Pons (tissue), 1 donor: ENCODE measurements around the gene GALNT9.
A peak's percentile ranks its signal among the peaks of the same experiment; 100 is the strongest.
"Not testable (repeated sequence)": the region's sequence is repeated elsewhere in the genome, so short reads cannot be mapped to it uniquely, and the experiment has no call there.

Experiments
- DNase-seq: peaks from one replicate; pipeline ENCODE4 v3.0.0-alpha.2; 2016; ENCODE audit warnings: low spot score

GALNT9 gene

GRCh38 chr12:132230381-132230780, 99.0 kb downstream of the GALNT9 start:
- DNase-seq = no peak

GRCh38 chr12:132229926-132230325, 99.5 kb downstream of the GALNT9 start:
- DNase-seq = no peak

GRCh38 chr12:132229193-132229760, 100.1 kb downstream of the GALNT9 start:
- no peak for DNase-seq

- no peak for DNase-seq
Measured at GRCh38 chr12:132228476-132229192, 100.8 kb downstream of the GALNT9 start.

- DNase-seq = no peak
Measured at GRCh38 chr12:132227782-132228475, 101.5 kb downstream of the GALNT9 start.

GRCh38 chr12:132227118-132227517, 102.3 kb downstream of the GALNT9 start:
- no peak for DNase-seq

GRCh38 chr12:132226604-132227003, 102.8 kb downstream of the GALNT9 start:
- DNase-seq = no peak

- no peak for DNase-seq
Measured at GRCh38 chr12:132225214-132225613, 104.2 kb downstream of the GALNT9 start.

GRCh38 chr12:132224484-132224883, 104.9 kb downstream of the GALNT9 start:
- DNase-seq = no peak

GRCh38 chr12:132222808-132223173, 106.6 kb downstream of the GALNT9 start:
- no peak for DNase-seq

- no peak for DNase-seq
Measured at GRCh38 chr12:132222096-132222807, 107.1 kb downstream of the GALNT9 start.

- DNase-seq = not testable (repeated sequence)
Measured at GRCh38 chr12:132219761-132220160, 109.6 kb downstream of the GALNT9 start.

- no peak for DNase-seq
Measured at GRCh38 chr12:132219323-132219722, 110.1 kb downstream of the GALNT9 start.

GRCh38 chr12:132218915-132219314, 110.5 kb downstream of the GALNT9 start:
- DNase-seq = no peak

- no peak for DNase-seq
Measured at GRCh38 chr12:132218527-132218875, 110.9 kb downstream of the GALNT9 start.

- DNase-seq = no peak
Measured at GRCh38 chr12:132217800-132218526, 111.4 kb downstream of the GALNT9 start.

GRCh38 chr12:132217371-132217770, 112.0 kb downstream of the GALNT9 start:
- DNase-seq = no peak

GRCh38 chr12:132216354-132216987, 112.9 kb downstream of the GALNT9 start:
- peak; percentile 26 for DNase-seq

- DNase-seq = no peak
Measured at GRCh38 chr12:132215299-132215989, 113.9 kb downstream of the GALNT9 start.

GRCh38 chr12:132214891-132215290, 114.5 kb downstream of the GALNT9 start:
- DNase-seq = no peak

- DNase-seq = no peak
Measured at GRCh38 chr12:132214161-132214476, 115.3 kb downstream of the GALNT9 start.
